Measurements from ENCODE around the gene ACBD6.
"Not testable (repeated sequence)": the region's sequence is repeated elsewhere in the genome, so short reads cannot be mapped to it uniquely, and the experiment has no call there.

The ACBD6 gene

DNA sequence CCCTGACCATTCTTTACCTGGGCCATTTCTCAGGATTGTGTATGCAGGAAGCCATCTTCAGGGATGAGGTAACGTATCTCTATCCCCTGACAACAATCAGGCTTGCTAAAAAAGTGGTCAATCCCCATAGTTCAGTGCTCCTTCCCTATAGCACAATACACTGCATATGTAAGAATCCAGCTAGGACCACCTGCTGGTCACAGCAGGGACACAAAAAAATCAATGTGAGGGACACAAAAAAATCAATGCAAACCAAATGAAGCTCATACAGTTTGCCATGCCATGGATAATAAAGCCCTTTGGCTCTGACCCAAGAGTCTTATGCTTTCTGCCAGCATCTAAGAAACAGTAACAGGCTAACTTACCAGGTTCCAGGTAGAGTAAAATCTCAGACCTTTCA lies 16.3 kb downstream of the ACBD6 start:
- no peak for DNase-seq

GRCh38 chr1:180484490-180484889 lies 17.9 kb downstream of the ACBD6 start:
- no peak for DNase-seq

GRCh38 chr1:180482425-180483275 lies 19.7 kb downstream of the ACBD6 start:
- peak; percentile 51 for DNase-seq

DNA sequence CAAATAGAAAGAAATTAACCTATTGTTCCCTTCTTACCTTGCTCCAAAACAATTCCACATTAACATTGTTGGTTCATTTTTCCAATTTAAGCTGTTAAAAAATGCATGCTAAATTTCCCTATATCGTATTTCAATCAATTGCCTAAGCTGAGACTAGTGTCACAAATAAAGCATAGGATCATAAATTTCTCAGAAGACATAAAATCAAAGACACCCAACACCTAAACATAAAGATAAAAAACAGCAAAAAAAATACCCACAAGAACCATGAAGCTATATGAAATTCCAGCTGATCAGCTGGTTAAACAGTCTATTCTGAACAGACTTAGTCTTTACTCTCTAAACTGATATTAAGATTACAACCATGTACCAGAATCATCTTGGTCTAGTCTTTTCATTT lies 32.3 kb downstream of the ACBD6 start:
- no peak for DNase-seq

DNA sequence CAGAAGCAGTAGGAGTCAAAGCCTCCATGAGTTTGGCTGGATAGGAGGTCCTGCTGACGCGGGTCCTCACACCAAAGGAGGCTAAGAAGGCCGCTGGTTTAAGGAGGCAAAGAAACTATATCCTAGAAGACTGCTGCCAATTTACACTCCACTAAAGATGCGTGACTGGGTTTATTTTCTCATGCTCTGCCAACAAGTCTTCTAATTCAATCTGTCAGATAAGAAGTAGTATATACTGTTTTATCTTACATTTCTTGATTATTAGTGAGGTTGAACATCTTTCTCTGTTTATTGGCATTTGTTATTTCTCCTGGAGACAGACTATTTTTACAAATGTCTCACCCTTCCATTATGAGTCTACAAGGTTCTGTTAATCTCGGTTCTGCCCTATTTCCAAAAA lies 34.1 kb downstream of the ACBD6 start:
- DNase-seq, result no peak

DNA sequence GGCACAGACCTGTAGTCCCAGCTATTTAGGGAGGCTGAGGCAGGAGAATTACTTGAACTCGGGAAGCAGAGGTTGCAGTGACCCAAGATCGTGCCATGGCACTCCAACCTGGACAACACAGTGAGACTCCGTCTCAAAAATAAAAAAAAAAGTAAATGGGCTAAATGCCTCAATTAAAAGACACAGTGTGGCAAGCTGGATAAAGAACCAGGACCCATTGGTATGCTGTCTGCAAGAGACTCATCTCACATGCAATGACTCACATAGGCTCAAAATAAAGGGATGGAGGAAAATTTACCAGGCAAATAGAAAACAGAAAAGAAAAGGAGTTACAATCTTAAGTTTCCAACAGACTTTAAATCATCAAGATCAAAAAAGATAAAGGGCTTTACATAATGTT lies 40.3 kb downstream of the ACBD6 start:
- no peak for DNase-seq

DNA sequence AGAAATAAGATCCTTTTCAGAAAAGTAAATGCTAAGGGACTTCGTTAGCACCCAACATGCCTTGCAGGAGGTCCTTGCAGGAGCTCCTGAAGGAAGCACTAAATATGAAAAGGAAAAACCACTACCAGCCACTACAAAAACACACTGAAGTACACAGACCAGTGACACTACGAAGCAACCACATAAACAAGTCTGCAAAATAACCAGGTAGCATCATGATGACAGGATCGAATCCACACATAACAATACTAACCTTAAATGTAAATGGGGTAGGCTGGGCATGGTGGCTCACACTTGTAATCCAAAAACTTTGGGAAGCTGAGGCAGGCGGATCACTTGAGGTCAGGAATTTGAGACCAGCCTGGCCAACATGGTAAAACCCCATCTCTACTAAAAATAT lies 40.7 kb downstream of the ACBD6 start:
- not testable (repeated sequence) for DNase-seq

DNA sequence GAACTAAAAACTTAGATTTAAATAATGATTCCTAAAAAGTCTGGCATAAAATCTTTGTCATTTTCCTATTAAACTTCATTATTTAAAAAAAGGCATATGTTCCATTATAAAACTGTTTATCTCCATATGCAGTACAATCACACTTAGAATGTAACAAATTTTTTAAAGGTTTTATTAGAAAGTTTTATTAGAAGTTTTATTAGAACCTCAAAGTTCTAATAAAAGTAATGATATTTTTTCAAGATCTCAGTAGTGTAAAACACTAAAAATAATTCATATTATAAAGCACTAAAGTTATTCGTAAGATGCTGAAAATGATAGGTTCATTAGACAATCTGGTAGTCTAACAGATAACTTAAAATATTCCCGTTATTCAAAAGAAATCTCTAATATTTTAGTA lies 43.6 kb downstream of the ACBD6 start:
- DNase-seq, result no peak

GRCh38 chr1:180456191-180456590 lies 46.2 kb downstream of the ACBD6 start:
- DNase-seq, result no peak

DNA sequence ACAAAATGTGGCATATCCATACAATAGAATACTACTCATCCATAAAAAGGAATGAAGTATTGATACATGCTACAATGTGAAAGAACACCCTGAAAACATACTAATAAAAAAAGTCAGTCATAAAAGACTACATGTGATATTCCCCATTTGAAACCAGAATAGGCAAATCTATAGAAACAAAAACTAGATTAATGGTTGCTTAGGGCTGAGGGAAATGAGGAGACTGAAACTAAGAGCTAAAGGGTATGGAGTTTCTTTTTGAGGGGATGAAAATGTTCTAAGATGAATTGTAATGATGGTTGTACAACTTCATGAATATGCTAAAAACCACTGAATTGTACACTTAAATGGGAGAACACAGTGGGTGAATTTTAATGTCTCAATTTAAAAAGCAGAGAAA lies 50.9 kb downstream of the ACBD6 start:
- no peak for DNase-seq

DNA sequence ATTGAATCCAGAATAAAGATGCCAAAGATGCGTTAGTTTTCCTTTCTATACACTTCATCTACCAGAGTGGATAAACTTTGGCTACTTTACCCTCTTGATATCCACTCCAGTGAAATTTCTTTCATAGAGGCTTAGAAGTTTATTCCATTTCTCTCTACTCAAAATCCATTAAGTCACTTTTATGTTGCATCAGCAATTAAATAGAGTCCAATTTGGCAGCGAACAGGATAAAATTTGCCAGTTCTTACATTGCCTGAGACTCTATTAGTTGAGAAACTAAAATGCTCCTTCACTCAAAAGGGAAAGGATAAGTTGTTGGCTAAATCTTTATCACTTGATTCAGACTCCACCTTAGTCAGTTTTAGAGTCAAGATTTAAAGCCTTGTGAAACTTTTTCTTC lies 57.9 kb downstream of the ACBD6 start:
- DNase-seq, result no peak

DNA sequence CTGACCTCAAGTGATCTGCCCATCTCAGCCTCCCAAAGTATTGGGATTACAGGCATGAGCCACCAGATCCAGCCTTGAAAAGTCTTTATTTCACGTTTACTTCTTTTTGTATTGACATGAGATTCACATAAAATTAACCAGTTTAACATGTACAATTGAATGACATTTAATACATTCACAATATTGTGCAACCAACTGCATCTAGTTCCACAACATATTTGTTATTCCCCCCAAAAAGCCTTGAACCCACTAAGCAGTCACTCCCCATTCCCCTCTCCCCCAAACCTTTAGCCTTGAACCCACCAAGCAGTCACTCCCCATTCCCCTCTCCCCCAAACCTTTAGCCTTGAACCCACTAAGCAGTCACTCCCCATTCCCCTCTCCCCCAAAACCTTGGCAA lies 62.0 kb downstream of the ACBD6 start:
- DNase-seq, result no peak

DNA sequence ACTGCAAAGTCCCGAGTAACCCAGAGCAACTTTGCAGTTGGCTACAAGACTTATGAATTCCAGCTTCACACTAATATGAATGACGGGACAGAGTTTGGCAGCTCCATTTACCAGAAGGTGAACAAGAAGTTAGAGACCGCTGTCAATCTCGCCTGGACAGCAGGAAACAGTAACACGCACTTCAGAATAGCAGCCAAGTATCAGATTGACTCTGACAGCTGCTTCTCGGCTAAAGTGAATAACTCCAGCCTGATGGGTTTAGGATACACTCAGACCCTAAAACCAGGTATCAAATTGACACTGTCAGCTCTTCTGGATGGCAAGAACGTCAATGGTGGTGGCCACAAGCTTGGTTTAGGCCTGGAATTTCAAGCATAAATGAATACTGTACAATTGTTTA lies 66.8 kb downstream of the ACBD6 start:
- DNase-seq, result no peak

DNA sequence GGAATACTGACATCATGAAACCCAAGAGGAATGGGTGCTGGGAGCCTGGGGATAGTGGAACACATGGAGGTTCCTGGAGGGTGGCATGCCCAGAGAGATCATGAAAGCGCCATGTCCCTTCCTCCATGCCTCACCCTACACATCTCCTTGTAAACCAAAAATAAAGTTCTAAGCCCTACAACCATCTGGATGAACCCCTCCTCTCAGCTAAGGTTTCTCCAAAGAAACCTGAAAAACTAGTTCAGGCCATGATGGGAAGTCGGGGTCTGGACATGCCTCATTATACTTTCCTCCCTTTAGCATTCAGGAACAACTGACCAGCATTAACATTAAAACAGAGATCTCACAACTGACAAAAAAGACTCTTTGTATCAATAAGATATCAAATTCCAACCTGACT lies 68.5 kb downstream of the ACBD6 start:
- DNase-seq, result no peak

- no peak for DNase-seq
These were observed 70.7 kb downstream of the ACBD6 start for GRCh38 chr1:180431683-180432082.

DNA sequence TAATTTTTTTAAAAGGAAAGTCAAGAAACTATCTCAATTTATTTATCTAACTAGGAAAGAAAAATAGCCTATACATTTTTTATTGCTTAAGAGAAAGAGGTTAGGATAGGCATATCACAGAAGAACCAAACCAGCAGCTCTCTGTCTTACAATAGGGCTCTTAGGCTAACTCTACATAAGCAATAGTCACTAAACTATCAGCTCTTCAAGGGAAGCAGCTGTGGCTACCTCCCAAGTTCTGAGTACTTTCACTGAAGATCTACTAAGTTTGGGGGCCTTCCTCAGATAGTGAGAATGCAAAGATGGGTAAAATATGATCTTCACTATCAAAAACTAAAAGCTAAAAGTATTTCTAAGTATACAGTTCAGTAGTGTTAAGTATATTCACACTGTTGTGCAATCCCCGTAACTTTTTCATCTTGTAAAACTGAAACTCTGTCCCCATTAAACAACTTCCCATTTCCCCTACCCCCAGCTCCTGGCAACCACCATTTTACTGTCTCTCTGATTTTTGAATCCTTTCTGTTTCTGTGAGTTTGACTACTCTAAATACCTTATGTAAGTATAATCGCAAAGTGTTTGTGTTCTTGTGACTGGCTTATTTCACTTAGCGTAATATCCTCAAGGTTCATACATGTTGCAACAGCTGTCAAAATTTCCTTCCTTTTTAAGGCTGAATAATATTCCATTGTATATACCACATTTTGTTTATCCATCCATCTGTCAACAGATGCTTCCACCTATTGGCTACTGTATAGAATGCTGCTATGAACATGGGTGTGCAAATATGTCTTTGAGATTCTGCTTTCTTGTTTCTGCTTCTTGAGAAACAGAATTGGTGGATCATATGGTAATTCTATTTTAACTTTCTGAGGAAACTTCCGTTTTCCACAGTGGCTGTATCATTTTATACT lies 73.3 kb downstream of the ACBD6 start:
- DNase-seq, result no peak

GRCh38 chr1:180425952-180426351 lies 76.4 kb downstream of the ACBD6 start:
- no peak for DNase-seq

GRCh38 chr1:180424848-180425457 lies 77.4 kb downstream of the ACBD6 start:
- peak; percentile 15 for DNase-seq

DNA sequence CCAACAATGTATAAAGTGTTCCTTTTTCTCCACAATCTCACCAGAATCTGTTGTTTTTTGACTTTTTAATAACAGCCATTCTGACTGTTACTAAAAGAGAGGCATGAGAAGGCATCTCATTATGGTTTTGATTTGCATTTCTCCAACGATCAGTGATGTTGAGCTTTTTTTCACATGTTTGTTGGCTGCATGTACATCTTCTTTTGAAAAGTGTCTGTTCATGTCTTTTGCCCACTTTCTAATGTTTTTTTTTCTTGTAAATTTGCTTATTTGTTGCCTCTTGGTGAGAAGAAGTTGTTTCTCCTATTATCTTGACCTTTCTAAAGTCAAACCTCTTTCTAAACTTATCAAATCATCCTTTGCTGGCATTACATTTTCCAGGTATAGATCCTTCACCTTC lies 80.8 kb downstream of the ACBD6 start:
- DNase-seq, result no peak

DNA sequence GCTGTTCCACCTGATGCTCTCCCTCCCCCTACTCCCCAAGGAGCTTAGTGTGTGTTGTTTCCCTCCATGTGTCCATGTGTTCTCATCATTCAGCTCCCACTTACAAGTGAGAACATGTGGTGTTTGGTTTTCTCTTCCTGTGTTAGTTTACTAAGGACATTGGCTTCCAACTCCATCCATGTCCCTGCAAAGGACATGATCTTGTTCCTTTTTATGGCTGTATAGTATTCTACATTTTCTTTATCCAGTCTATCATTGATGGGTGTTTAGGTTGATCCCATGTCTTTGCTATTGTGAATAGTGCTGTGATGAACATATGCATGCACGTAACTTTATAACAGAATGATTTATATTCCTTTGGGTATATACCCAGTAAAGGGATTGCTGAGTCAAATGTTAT lies 81.2 kb downstream of the ACBD6 start:
- DNase-seq, result not testable (repeated sequence)

DNA sequence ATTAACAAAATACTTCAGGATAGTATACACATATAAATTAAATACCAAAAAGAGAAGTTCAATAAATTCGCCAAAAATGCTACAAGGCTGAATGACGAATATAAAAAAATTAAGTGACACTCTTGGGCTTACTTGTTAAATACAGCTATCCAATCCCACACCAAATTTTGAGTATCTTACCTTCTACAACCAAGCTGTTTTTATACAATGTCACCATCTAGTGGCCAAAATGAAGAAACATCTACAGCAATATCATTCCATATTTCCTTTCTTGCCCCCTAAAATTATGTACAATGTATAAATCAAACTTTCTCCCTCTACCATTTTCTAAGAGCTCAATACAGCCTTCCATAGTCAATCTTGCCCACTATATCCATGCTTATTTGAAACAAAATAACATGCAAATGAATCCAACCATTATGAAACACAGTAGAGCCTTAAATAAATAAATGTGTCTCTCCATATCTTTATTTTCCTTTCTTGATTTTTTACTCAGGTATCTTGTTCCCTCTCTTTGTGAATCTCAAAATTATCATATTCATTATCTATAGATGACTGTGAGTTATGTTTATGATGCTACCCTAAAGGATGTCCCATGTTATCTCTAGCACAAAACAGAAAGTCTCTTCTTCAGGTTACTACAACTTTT lies 86.3 kb downstream of the ACBD6 start:
- peak; percentile 31 for DNase-seq

GRCh38 chr1:180415236-180415848 lies 87.0 kb downstream of the ACBD6 start:
- DNase-seq, result no peak

- DNase-seq, result no peak
These were observed 89.8 kb downstream of the ACBD6 start for GRCh38 chr1:180412583-180412982.
